ENCODE results near the gene LRRC27.
A peak's percentile ranks its signal among the peaks of the same experiment; 100 is the strongest.

The LRRC27 gene

DNA sequence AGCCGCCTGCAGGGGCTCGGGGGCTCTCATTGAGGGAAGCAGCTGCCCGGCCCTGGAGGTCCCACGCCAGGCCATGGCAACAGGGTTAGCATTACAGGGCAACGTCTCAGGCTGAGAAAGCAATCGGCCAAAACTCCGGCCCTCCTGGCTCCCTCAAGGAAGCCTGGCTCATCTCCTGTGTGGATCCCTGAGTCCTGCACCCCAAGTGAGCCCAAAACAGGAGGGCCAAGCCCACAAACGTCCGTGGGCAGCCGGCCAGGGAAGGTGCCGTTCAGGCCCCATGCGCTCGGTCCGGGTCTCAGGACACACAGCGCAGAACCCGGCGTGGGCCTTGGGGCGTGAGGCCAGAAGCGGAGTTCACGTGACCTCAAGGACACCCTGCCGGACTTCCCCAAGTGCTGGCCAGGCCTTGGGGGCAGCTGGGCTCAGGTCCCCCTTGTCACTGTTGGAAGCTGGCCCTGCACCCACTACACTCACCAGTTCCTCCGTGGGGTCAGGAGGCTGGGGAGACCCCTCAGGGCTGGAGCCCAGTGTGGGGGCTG is 57.0 kb downstream of the LRRC27 start:
- Histone ChIP-seq H3K4me1 (ENCODE audit: control insufficient read depth, insufficient read depth, low read depth, low read length) (peaks cover 24% of the 10 kb centered on the region), H2AFZ (ENCODE audit: low read depth, low read length) (no peak overlapping the region), H3K36me3 (ENCODE audit: control insufficient read depth in 1 of 2, insufficient read depth in 2 of 2, low read depth in 1 of 2, low read length in 2 of 2) (no peaks in the 10 kb centered on the region), H3K9ac (ENCODE audit: low read length) (no peak overlapping the region), H3K9me3 (ENCODE audit: control insufficient read depth, low read length) (no peaks in the 10 kb centered on the region), H3K14ac (ENCODE audit: low read length in 2 of 2) (no peak overlapping the region), H3K18ac (ENCODE audit: low read depth in 1 of 2, low read length in 2 of 2) (peak overlapping the region in 1 of 2 experiments; percentile 41), H2BK15ac (ENCODE audit: low read depth, poor library complexity, severe bottlenecking) (no peak overlapping the region), H3K23ac (ENCODE audit: low read length in 2 of 2) (no peak overlapping the region), H2BK12ac (ENCODE audit: low read length in 2 of 2) (no peak overlapping the region), H2BK5ac (ENCODE audit: low read depth, low read length, poor library complexity, severe bottlenecking) (no peak overlapping the region), H2AK5ac (ENCODE audit: low read length, severe bottlenecking) (no peak overlapping the region), H3K79me1 (replicated peaks; ENCODE audit: low read length, poor library complexity, severe bottlenecking) (no peaks in the 10 kb centered on the region), H3K27me3 (ENCODE audit: control insufficient read depth in 1 of 2, insufficient read depth in 1 of 2, low read length in 2 of 2) (peaks cover 7 to 23% of the 10 kb centered on the region in 2 experiments), H3K27ac (ENCODE audit: low read length, poor library complexity, severe bottlenecking) (no peak overlapping the region), H3K4ac (ENCODE audit: low read depth in 1 of 2, low read length in 2 of 2) (peak overlapping the region in 1 of 2 experiments; percentile 12), H4K8ac (ENCODE audit: low read length) (no peak overlapping the region), H3K4me2 (ENCODE audit: low read length, poor library complexity, severe bottlenecking) (no peak overlapping the region), H2BK120ac (ENCODE audit: low read depth, low read length) (no peak overlapping the region), H3K4me3 (ENCODE audit: insufficient read depth in 1 of 2, low read depth in 1 of 2, low read length in 2 of 2) (no peak overlapping the region), H4K91ac (ENCODE audit: low read length) (no peak overlapping the region)
- DNase-seq, result no peak
- WGBS, result 64% methylated on average over 21 of the region's 22 CpGs

DNA sequence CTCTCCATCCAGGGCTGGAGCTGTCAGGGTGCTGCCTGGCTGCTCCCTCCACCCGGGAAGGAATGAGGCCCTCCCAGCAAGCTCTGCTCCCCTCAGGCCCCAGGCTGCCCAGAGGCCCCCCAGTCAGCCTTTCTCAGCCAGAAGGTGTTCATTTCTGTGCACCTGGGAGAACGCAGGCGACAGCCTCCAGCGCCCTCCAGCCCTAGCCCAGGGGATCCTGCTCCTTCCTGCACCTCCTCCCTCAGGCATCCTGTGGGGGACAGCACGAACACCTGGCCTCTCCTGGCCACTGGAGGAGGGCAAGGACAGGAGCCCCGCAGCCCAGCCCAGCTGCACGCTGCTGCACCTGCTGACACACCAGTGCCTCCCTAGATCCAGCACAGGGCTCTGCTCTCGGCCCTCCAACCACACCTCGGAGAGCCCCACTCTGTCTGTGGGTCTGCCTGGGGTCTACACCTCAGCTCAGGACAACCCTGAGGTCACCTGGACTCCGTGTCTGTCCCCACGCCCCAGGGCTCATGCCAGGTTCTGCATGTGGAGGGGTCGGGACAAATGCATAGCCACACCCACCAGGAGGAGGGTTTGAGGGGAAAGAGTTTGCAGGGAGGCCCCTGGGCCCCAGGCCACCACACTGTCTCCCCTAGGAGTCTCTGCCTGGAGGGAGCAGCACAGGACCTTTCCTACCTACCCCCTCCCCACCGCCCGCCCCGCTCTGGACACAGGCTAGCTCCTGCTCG is 57.6 kb downstream of the LRRC27 start:
- Histone ChIP-seq H3K9me3 (ENCODE audit: control insufficient read depth, low read length) (no peaks in the 10 kb centered on the region), H3K4me3 (ENCODE audit: insufficient read depth in 1 of 2, low read depth in 1 of 2, low read length in 2 of 2) (no peak overlapping the region), H3K27ac (ENCODE audit: low read length, poor library complexity, severe bottlenecking) (no peak overlapping the region), H3K4ac (ENCODE audit: low read depth in 1 of 2, low read length in 2 of 2) (peak overlapping the region in 1 of 2 experiments; percentile 12), H3K4me2 (ENCODE audit: low read length, poor library complexity, severe bottlenecking) (no peak overlapping the region), H2AFZ (ENCODE audit: low read depth, low read length) (no peak overlapping the region), H2BK15ac (ENCODE audit: low read depth, poor library complexity, severe bottlenecking) (no peak overlapping the region), H3K36me3 (ENCODE audit: control insufficient read depth in 1 of 2, insufficient read depth in 2 of 2, low read depth in 1 of 2, low read length in 2 of 2) (no peaks in the 10 kb centered on the region), H3K27me3 (ENCODE audit: control insufficient read depth in 1 of 2, insufficient read depth in 1 of 2, low read length in 2 of 2) (peaks cover 7 to 23% of the 10 kb centered on the region in 2 experiments), H3K23ac (ENCODE audit: low read length in 2 of 2) (no peak overlapping the region), H3K79me1 (replicated peaks; ENCODE audit: low read length, poor library complexity, severe bottlenecking) (no peaks in the 10 kb centered on the region), H2BK120ac (ENCODE audit: low read depth, low read length) (no peak overlapping the region), H4K8ac (ENCODE audit: low read length) (no peak overlapping the region), H3K4me1 (ENCODE audit: control insufficient read depth, insufficient read depth, low read depth, low read length) (peaks cover 24% of the 10 kb centered on the region), H2BK5ac (ENCODE audit: low read depth, low read length, poor library complexity, severe bottlenecking) (no peak overlapping the region), H2BK12ac (ENCODE audit: low read length in 2 of 2) (no peak overlapping the region), H3K14ac (ENCODE audit: low read length in 2 of 2) (peak overlapping the region in 1 of 2 experiments; percentile 35), H3K9ac (ENCODE audit: low read length) (no peak overlapping the region), H3K18ac (ENCODE audit: low read depth in 1 of 2, low read length in 2 of 2) (peak overlapping the region in 1 of 2 experiments; percentile 41), H2AK5ac (ENCODE audit: low read length, severe bottlenecking) (no peak overlapping the region), H4K91ac (ENCODE audit: low read length) (no peak overlapping the region)
- WGBS, result 74% methylated on average over 15 of the region's 16 CpGs
- no peak for DNase-seq

GRCh38 chr10:132390170-132390920 is 58.4 kb downstream of the LRRC27 start:
- peak overlapping the region; percentile 43 for H4K91ac ChIP-seq (ENCODE audit: low read length)
- 93% methylated on average over 7 of the region's 8 CpGs for WGBS
- no peak overlapping the region for H2BK5ac ChIP-seq (ENCODE audit: low read depth, low read length, poor library complexity, severe bottlenecking)

More at GRCh38 chr10:132390170-132390920, 58.4 kb downstream of the LRRC27 start:
- no peak overlapping the region for H2AK5ac ChIP-seq (ENCODE audit: low read length, severe bottlenecking)
- peak overlapping the region in 1 of 2 experiments; percentile 59 for H2BK12ac ChIP-seq (ENCODE audit: low read length in 2 of 2)
- H3K23ac ChIP-seq (ENCODE audit: low read length in 2 of 2), result no peak overlapping the region
- H3K4ac ChIP-seq (ENCODE audit: low read depth in 1 of 2, low read length in 2 of 2), result no peak overlapping the region
- H2BK15ac ChIP-seq (ENCODE audit: low read depth, poor library complexity, severe bottlenecking), result no peak overlapping the region
- H3K9me3 ChIP-seq (ENCODE audit: control insufficient read depth, low read length), result no peaks in the 10 kb centered on the region
- H3K36me3 ChIP-seq (ENCODE audit: control insufficient read depth in 1 of 2, insufficient read depth in 2 of 2, low read depth in 1 of 2, low read length in 2 of 2), result no peaks in the 10 kb centered on the region
- H2AFZ ChIP-seq (ENCODE audit: low read depth, low read length), result no peak overlapping the region
- no peak for DNase-seq
- H3K4me2 ChIP-seq (ENCODE audit: low read length, poor library complexity, severe bottlenecking), result no peak overlapping the region
- H3K27me3 ChIP-seq (ENCODE audit: control insufficient read depth in 1 of 2, insufficient read depth in 1 of 2, low read length in 2 of 2), result peaks cover 7 to 23% of the 10 kb centered on the region in 2 experiments
- H3K4me3 ChIP-seq (ENCODE audit: insufficient read depth in 1 of 2, low read depth in 1 of 2, low read length in 2 of 2), result no peak overlapping the region
- H3K9ac ChIP-seq (ENCODE audit: low read length), result no peak overlapping the region
- H3K79me1 ChIP-seq (replicated peaks; ENCODE audit: low read length, poor library complexity, severe bottlenecking), result no peaks in the 10 kb centered on the region
- no peak overlapping the region for H3K27ac ChIP-seq (ENCODE audit: low read length, poor library complexity, severe bottlenecking)
- H3K4me1 ChIP-seq (ENCODE audit: control insufficient read depth, insufficient read depth, low read depth, low read length), result peaks cover 27% of the 10 kb centered on the region
- H4K8ac ChIP-seq (ENCODE audit: low read length), result no peak overlapping the region
- no peak overlapping the region for H3K14ac ChIP-seq (ENCODE audit: low read length in 2 of 2)
- no peak overlapping the region for H2BK120ac ChIP-seq (ENCODE audit: low read depth, low read length)
- H3K18ac ChIP-seq (ENCODE audit: low read depth in 1 of 2, low read length in 2 of 2), result no peak overlapping the region

Measured in mesenchymal stem cell (in vitro differentiated cells and primary cell).